ENCODE data around the gene TRIM9.

- TF ChIP-seq CTCF (IDR thresholded peaks at IDR 0.05; ENCODE audit: low read depth, low read length) (no peak), EZH2phosphoT487 (IDR thresholded peaks at IDR 0.05; ENCODE audit: low read depth) (no peak)
Measured at GRCh38 chr14:51074701-51075385, 20.1 kb downstream of the TRIM9 start.

Measured in OCI-LY3 (cell line).